Esophagus squamous epithelium (tissue), 5 donors: ENCODE data around the gene DAPP1. TPM values are rescaled to one million over a fixed set of nuclear protein-coding genes. Genes with fewer than 3 reads are reported as not detected.

ENCODE experiments used
- DNase-seq: peaks from one replicate; lab custom pipeline; 2025; lab: John Stamatoyannopoulos, UW
- H3K27ac ChIP-seq, 4 donors: fragments of 200-600 bp; sonication (generic); one replicate each; pipeline ENCODE4 v1.5.1; 2016 to 2019; ENCODE audit warnings: mild to moderate bottlenecking in 1 of 4
- H3K27me3 ChIP-seq, 4 donors: fragments of 200-600 bp; sonication (generic); 1 replicate in 3 of 4; 2 replicates in 1 of 4; pipeline versions ENCODE4 v1.5.1 to v1.6.0; 2017 to 2021; ENCODE audit warnings: antibody characterized with exemption in 1 of 4
- H3K36me3 ChIP-seq, 3 donors: fragments of 200-600 bp; sonication (generic); one replicate each; pipeline ENCODE4 v1.5.1; 2016 to 2019
- H3K4me1 ChIP-seq, 3 donors: fragments of 200-600 bp; sonication (generic); one replicate each; pipeline ENCODE4 v1.5.1; 2017 to 2019
- H3K4me3 ChIP-seq, 4 donors: fragments of 200-600 bp; sonication (generic); 1 replicate in 3 of 4; 2 replicates in 1 of 4; pipeline ENCODE4 v1.5.1; 2016 to 2019; ENCODE audit warnings: mild to moderate bottlenecking in 2 of 4, moderate library complexity in 1 of 4
- H3K9me3 ChIP-seq, 3 donors: fragments of 200-600 bp; sonication (generic); one replicate each; pipeline ENCODE4 v1.5.1; 2016 to 2019
- CTCF ChIP-seq, 6 experiments: fragments of 450-650 bp in 4 of 6; fragments of 200-600 bp in 2 of 6; sonication (generic) in 2 of 6; IDR thresholded peaks; one replicate each; pipeline ENCODE4 v1.5.1; 2016 to 2019; ENCODE audit warnings: antibody characterized with exemption in 6 of 6, mild to moderate bottlenecking in 4 of 6, moderate library complexity in 4 of 6
- POLR2A ChIP-seq, 4 donors: fragments of 450-650 bp; IDR thresholded peaks; one replicate each; pipeline ENCODE4 v1.6.1; 2017; ENCODE audit warnings: antibody characterized with exemption in 4 of 4, mild to moderate bottlenecking in 4 of 4, moderate library complexity in 3 of 4
- WGBS, 2 donors: methylation state at CpG; one replicate each; pipeline ENCODE4 v1.1.5; 2018; 5-methylcytosine and 5-hydroxymethylcytosine counted together
- intact Hi-C: fragments of 100-400 bp; cut with DNase I; formaldehyde crosslinking; loops from one replicate; pipeline ENCODE4 v1.15.0; 2022
- total RNA-seq, 4 donors: library from RNA; depleted of rRNA; stranded (reverse); fragments of >200 nt; gene quantifications; one replicate each; pipeline ENCODE4 v1.1.0, GENCODE V29; 2016
- donor health status: DM: yes; HTN: yes; CAD: no.

The DAPP1 gene
- total RNA-seq, 4 donors from 2014 or later: 34.9 to 73.2 (median 40.7) TPM

GRCh38 chr4:99856166-99856565, 39.5 kb downstream of the DAPP1 start:
- Histone ChIP-seq H3K4me1 (peaks cover 0 to 6% (median 4%) of the 10 kb centered on the region in 3 donors), H3K36me3 (peaks cover 0 to 47% (median 3%) of the 10 kb centered on the region in 3 donors), H3K27ac (peak overlapping the region in 1 of 4 donors; percentile 36), H3K4me3 (no peak overlapping the region), H3K27me3 (no peaks in the 10 kb centered on the region), H3K9me3 (no peaks in the 10 kb centered on the region)
- no peak for TF ChIP-seq POLR2A (IDR thresholded peaks at IDR 0.05)
- no peak for TF ChIP-seq CTCF (IDR thresholded peaks at IDR 0.05)
- intact Hi-C loops: no loop called here
- 24 to 26% methylated on average over 1 of the region's 1 CpG for WGBS, 2 donors
- DNase-seq: no peak

GRCh38 chr4:99857307-99857706, 40.7 kb downstream of the DAPP1 start:
- Histone ChIP-seq H3K9me3 (no peaks in the 10 kb centered on the region), H3K27ac (no peak overlapping the region), H3K36me3 (peaks cover 0 to 59% (median 3%) of the 10 kb centered on the region in 3 donors), H3K4me3 (no peak overlapping the region), H3K4me1 (peaks cover 0 to 6% (median 4%) of the 10 kb centered on the region in 3 donors), H3K27me3 (no peaks in the 10 kb centered on the region)
- TF ChIP-seq POLR2A (IDR thresholded peaks at IDR 0.05) (no peak), CTCF (IDR thresholded peaks at IDR 0.05) (no peak)
- no peak for DNase-seq
- intact Hi-C loops: no loop called here
- 56 to 68% methylated on average over 3 of the region's 3 CpGs for WGBS, 2 donors

GRCh38 chr4:99859618-99860017, 43.0 kb downstream of the DAPP1 start:
- Histone ChIP-seq H3K27ac (no peak overlapping the region), H3K4me3 (no peak overlapping the region), H3K36me3 (peaks cover 0 to 44% (median 2%) of the 10 kb centered on the region in 3 donors), H3K9me3 (no peaks in the 10 kb centered on the region), H3K4me1 (peaks cover 0 to 6% (median 4%) of the 10 kb centered on the region in 3 donors), H3K27me3 (no peaks in the 10 kb centered on the region)
- DNase-seq: no peak
- TF ChIP-seq POLR2A (IDR thresholded peaks at IDR 0.05) (no peak), CTCF (IDR thresholded peaks at IDR 0.05) (no peak)
- 57 to 88% methylated on average over 2 of the region's 2 CpGs for WGBS, 2 donors
- intact Hi-C loops: no loop called here

- 65 to 82% methylated on average over 2 of the region's 2 CpGs for WGBS, 2 donors
- no peaks in the 10 kb centered on the region for H3K9me3 ChIP-seq
- H3K27ac ChIP-seq: no peak overlapping the region
- no peak for DNase-seq
- peaks cover 0 to 43% (median 6%) of the 10 kb centered on the region in 3 donors for H3K36me3 ChIP-seq
- TF ChIP-seq POLR2A (IDR thresholded peaks at IDR 0.05) (no peak), CTCF (IDR thresholded peaks at IDR 0.05) (no peak)
- intact Hi-C loops: no loop called here
- H3K4me3 ChIP-seq: no peak overlapping the region
- peaks cover 0 to 6% (median 4%) of the 10 kb centered on the region in 3 donors for H3K4me1 ChIP-seq
- H3K27me3 ChIP-seq: no peaks in the 10 kb centered on the region
These were observed 43.9 kb downstream of the DAPP1 start for GRCh38 chr4:99860521-99860920.

- no peak for DNase-seq
- no peak overlapping the region for H3K4me3 ChIP-seq
- H3K9me3 ChIP-seq: no peaks in the 10 kb centered on the region
- H3K27ac ChIP-seq: no peak overlapping the region
- no peak for TF ChIP-seq POLR2A (IDR thresholded peaks at IDR 0.05)
- TF ChIP-seq CTCF (IDR thresholded peaks at IDR 0.05): no peak
- no peaks in the 10 kb centered on the region for H3K27me3 ChIP-seq
- WGBS, 2 donors: 38 to 53% methylated on average over 5 of the region's 5 CpGs
- intact Hi-C loops: no loop called here
- H3K36me3 ChIP-seq: peaks cover 0 to 45% (median 6%) of the 10 kb centered on the region in 3 donors
- peaks cover 0 to 3% (median 2%) of the 10 kb centered on the region in 3 donors for H3K4me1 ChIP-seq
These were observed 44.7 kb downstream of the DAPP1 start for GRCh38 chr4:99861120-99861905.
